ENCODE results near the gene COQ8B. TPM values are rescaled to one million over a fixed set of nuclear protein-coding genes. Genes with fewer than 3 reads are reported as not detected.

Gene COQ8B
- total and polyA plus RNA-seq, 4 donors = 34.7 to 78.8 (median 52.3) TPM

DNA sequence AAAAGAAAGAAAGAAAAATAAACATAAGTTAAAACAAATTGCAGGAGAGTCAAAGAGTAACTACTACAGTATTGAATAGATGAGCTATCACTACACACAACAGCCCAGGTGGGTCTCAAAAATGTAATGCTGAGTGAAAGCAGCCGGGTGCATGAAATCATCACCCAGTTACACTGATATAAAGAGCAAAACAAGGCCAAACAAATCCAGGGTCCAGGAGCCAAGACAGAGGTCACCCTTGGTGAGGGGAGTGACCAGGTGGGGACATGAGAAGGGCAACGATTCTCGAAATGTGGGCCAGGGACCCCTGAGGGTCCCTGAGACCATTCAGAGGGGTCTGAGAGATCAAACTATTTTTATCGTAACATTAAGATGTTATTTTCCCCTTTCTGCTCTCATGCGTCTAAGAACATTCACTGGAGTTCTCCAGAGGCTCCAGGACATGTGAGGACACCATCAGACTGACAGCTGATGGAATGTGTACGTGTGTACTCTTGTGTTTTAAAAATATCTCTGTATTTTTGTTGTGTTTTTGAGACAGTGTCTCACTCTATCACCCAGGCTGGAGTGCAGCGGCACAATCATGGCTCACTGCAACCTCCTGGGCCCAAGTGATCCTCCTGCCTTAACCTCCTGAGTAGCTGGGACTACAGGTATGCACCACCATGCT, 10.6 kb downstream of the COQ8B start:
- no peak for ATAC-seq (ENCODE audit: insufficient read depth, low FRiP score)
- 91 to 97% methylated on average over 7 of the region's 7 CpGs for WGBS, 2 donors
- H3K27ac ChIP-seq (ENCODE audit: low read depth in 1 of 2, low read length in 1 of 2) = no peak overlapping the region
- TF ChIP-seq, protein P1, sequence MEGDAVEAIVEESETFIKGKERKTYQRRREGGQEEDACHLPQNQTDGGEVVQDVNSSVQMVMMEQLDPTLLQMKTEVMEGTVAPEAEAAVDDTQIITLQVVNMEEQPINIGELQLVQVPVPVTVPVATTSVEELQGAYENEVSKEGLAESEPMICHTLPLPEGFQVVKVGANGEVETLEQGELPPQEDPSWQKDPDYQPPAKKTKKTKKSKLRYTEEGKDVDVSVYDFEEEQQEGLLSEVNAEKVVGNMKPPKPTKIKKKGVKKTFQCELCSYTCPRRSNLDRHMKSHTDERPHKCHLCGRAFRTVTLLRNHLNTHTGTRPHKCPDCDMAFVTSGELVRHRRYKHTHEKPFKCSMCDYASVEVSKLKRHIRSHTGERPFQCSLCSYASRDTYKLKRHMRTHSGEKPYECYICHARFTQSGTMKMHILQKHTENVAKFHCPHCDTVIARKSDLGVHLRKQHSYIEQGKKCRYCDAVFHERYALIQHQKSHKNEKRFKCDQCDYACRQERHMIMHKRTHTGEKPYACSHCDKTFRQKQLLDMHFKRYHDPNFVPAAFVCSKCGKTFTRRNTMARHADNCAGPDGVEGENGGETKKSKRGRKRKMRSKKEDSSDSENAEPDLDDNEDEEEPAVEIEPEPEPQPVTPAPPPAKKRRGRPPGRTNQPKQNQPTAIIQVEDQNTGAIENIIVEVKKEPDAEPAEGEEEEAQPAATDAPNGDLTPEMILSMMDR (IDR thresholded peaks at IDR 0.05; ENCODE audit: control extremely low read depth, extremely low read depth) = no peak
- H3K9ac ChIP-seq (ENCODE audit: insufficient read depth in 1 of 2, low read length in 2 of 2) = no peak overlapping the region
- H3K4me3 ChIP-seq = no peak overlapping the region
- H3K36me3 ChIP-seq (ENCODE audit: control insufficient read depth in 4 of 4, insufficient read depth in 4 of 4, low read length in 4 of 4) = peaks cover 13 to 44% (median 29%) of the 10 kb centered on the region in 4 donors
- H3K9me3 ChIP-seq (ENCODE audit: control insufficient read depth in 4 of 4, insufficient read depth in 3 of 4, low read length in 3 of 4) = no peaks in the 10 kb centered on the region
- H3K27me3 ChIP-seq (ENCODE audit: control insufficient read depth in 3 of 3, insufficient read depth in 3 of 3, low read length in 2 of 3) = no peaks in the 10 kb centered on the region
- peaks cover 0 to 2% (median 0%) of the 10 kb centered on the region in 5 donors for H3K4me1 ChIP-seq (ENCODE audit: control insufficient read depth in 5 of 5, insufficient read depth in 5 of 5, low read length in 5 of 5)
- DNase-seq = no peak

DNA sequence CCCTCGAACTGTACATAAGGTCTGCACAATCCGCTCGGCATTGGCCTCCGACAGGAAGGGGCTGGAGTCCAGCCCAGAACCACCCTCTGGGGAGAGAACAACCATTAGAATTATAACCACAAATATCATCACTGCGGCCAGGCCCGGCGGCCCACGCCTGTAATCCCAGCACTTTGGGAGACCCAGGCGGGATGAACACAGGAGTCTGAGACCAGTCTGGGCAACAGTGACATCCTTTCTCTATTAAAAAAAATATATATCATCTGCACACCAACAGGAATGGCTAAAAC, 11.4 kb downstream of the COQ8B start:
- Histone ChIP-seq H3K36me3 (ENCODE audit: control insufficient read depth in 4 of 4, insufficient read depth in 4 of 4, low read length in 4 of 4) (peaks cover 14 to 44% (median 29%) of the 10 kb centered on the region in 4 donors), H3K9me3 (ENCODE audit: control insufficient read depth in 4 of 4, insufficient read depth in 3 of 4, low read length in 3 of 4) (no peaks in the 10 kb centered on the region), H3K9ac (ENCODE audit: insufficient read depth in 1 of 2, low read length in 2 of 2) (no peak overlapping the region), H3K4me3 (no peak overlapping the region), H3K27ac (ENCODE audit: low read depth in 1 of 2, low read length in 1 of 2) (peak overlapping the region in 1 of 2 donors; percentile 41), H3K27me3 (ENCODE audit: control insufficient read depth in 3 of 3, insufficient read depth in 3 of 3, low read length in 2 of 3) (no peaks in the 10 kb centered on the region), H3K4me1 (ENCODE audit: control insufficient read depth in 5 of 5, insufficient read depth in 5 of 5, low read length in 5 of 5) (peaks cover 0 to 2% (median 0%) of the 10 kb centered on the region in 5 donors)
- TF ChIP-seq, protein P1 (IDR thresholded peaks at IDR 0.05; ENCODE audit: control extremely low read depth, extremely low read depth) = no peak
- WGBS, 2 donors = 94% methylated on average over 9 of the region's 9 CpGs
- DNase-seq (no peak), ATAC-seq (ENCODE audit: insufficient read depth, low FRiP score) (no peak)

DNA sequence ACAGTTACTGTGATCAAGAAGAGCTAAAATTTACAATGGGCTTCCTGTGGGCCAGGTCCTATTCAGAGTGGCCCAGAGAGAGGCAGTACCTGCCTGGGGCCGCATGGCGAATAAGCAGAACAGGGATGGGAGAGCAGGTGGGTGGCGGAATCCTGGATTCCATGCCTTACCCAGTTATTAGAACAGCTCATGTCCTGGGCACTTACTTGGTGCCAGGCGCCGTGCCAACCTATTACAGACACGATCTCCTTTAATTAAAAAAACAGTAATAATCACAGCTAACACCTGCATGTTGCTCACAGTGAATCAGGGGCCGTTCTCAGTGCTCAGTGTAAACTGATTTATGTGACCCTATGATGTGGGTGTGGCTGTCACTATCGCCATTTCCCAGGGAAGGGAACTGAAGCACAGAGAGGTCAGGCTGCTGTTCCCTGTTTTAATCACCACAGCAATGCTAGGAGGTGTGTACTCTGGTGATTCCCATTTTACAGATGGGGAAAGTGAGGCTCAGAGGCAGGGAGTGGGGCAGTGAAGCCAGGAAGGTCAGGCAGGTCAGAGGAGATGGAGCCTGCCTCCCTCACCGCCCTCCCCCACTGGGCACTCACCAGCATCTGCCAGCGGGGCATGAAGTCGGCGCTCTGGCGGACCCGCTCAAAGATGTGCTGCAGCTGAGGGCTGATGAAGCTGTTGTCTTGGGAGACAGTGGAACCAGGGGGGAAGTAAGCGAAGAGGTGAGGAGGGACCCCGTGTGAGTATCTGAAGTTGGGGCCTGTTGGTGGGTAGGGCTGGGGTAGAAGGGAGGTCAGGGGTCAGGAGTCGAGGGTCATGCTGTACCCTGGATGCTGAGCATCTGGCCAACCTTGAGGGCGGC, 12.0 kb downstream of the COQ8B start:
- no peak overlapping the region for H3K4me3 ChIP-seq
- DNase-seq = no peak
- WGBS, 2 donors = 95 to 96% methylated on average over 18 of the region's 18 CpGs
- ATAC-seq (ENCODE audit: insufficient read depth, low FRiP score) = no peak
- H3K27me3 ChIP-seq (ENCODE audit: control insufficient read depth in 3 of 3, insufficient read depth in 3 of 3, low read length in 2 of 3) = no peaks in the 10 kb centered on the region
- TF ChIP-seq, protein P1 (IDR thresholded peaks at IDR 0.05; ENCODE audit: control extremely low read depth, extremely low read depth) = no peak
- no peaks in the 10 kb centered on the region for H3K9me3 ChIP-seq (ENCODE audit: control insufficient read depth in 4 of 4, insufficient read depth in 3 of 4, low read length in 3 of 4)
- no peak overlapping the region for H3K9ac ChIP-seq (ENCODE audit: insufficient read depth in 1 of 2, low read length in 2 of 2)
- peaks cover 0 to 2% (median 0%) of the 10 kb centered on the region in 5 donors for H3K4me1 ChIP-seq (ENCODE audit: control insufficient read depth in 5 of 5, insufficient read depth in 5 of 5, low read length in 5 of 5)
- H3K36me3 ChIP-seq (ENCODE audit: control insufficient read depth in 4 of 4, insufficient read depth in 4 of 4, low read length in 4 of 4) = peaks cover 14 to 50% (median 28%) of the 10 kb centered on the region in 4 donors
- no peak overlapping the region for H3K27ac ChIP-seq (ENCODE audit: low read depth in 1 of 2, low read length in 1 of 2)
